OCI-M1 (cell line): ENCODE measurements around the gene CIB1.

Experiments
- DNase-seq: peaks from one replicate; lab custom pipeline; 2025; lab: John Stamatoyannopoulos, UW

CIB1 gene

DNA sequence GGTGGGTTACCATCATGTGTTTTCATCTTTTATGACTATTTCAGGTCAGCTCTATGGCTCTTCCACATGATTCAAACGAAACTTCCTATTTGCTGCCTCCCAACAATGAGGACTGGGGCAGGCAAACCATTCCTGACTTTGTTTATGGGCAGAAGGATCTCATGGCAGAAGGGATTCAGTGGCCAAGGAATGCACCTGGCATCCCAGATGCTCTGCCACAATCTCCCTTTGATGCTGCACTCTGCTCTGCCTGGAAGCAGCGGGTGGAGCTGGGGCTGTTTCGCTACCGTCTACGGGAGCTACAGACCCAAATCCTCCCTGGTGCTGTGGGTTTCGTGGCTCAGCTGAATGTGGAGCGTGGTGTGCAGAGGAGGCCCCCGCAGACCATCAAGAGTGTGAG, 7.1 kb upstream of the CIB1 start:
- DNase-seq: no peak

DNA sequence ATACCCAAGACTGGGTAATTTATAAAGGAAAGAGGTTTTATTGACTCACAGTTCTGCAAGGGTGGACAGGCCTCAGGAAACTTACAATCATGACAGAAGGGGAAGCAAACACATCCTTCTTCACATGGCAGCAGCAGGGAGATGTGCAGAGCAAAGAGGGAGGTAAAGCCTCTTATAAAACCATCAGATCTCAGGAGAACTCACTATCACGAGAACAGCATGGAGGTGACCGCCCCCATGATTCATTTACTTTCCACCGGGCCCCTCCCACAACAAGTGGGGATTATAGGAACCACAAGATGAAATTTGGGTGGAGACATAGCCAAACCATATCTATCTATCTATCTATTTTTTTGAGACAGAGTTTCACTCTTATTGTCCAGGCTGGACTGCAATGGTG, 5.6 kb upstream of the CIB1 start:
- peak; percentile 37 for DNase-seq

- DNase-seq: peak; percentile 66
Observed at GRCh38 chr15:90234096-90234988, 601 bp upstream of the CIB1 start, which contains the start of gene GDPGP1. Gene GDPGP1 (plus strand): TSS chr15:90234209. CDS start chr15:90240909, 6,700 bp downstream.

GRCh38 chr15:90232941-90233386, 777 bp downstream of the CIB1 start:
- DNase-seq: no peak

- no peak for DNase-seq
Observed at GRCh38 chr15:90232196-90232595, 1.5 kb downstream of the CIB1 start.

- DNase-seq: no peak
Observed at GRCh38 chr15:90231028-90232017, 2.4 kb downstream of the CIB1 start.

DNA sequence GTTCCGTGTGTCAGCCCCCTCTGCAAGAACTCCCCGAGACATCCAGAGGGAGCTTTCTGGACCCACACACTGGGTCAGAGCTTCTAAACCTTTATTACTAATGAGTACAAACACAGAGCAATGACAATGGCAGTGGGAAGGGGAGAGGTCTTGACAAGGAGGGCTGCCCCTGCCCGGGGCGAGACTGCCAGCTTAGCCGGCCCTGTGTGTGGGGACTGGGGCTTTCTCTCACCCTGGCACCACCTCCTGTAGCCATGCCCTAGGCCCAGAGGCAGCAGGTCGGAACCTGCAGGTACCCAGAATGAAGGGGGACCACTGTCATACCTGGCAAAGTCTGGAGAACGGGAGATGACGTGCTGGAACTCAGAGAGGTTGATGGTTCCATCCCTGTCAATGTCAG, 3.1 kb downstream of the CIB1 start:
- no peak for DNase-seq

DNA sequence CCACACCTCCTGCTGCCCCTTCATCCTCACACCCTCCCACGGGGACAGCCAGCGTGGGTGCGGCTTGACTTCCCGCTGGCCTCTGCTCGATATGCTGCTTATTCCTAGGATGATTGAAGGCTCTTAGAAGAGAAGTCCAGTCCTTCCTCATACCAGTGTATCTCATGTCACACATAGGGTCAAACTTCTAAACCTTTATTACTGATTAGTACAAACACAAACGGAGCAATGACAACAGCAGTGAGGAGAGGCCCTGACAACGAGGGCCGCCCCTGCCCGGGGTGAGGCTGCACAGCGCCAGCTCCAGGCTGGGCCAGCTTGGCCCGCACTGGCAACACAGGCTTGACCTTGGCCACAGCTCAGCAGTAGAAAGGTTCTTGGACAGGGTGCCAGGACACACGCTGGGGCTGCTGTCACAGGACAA, 3.7 kb downstream of the CIB1 start:
- no peak for DNase-seq

GRCh38 chr15:90228960-90229359, 4.8 kb downstream of the CIB1 start:
- DNase-seq: no peak

GRCh38 chr15:90227816-90228772, 5.6 kb downstream of the CIB1 start:
- no peak for DNase-seq

GRCh38 chr15:90227336-90227735, 6.4 kb downstream of the CIB1 start:
- DNase-seq: no peak

DNA sequence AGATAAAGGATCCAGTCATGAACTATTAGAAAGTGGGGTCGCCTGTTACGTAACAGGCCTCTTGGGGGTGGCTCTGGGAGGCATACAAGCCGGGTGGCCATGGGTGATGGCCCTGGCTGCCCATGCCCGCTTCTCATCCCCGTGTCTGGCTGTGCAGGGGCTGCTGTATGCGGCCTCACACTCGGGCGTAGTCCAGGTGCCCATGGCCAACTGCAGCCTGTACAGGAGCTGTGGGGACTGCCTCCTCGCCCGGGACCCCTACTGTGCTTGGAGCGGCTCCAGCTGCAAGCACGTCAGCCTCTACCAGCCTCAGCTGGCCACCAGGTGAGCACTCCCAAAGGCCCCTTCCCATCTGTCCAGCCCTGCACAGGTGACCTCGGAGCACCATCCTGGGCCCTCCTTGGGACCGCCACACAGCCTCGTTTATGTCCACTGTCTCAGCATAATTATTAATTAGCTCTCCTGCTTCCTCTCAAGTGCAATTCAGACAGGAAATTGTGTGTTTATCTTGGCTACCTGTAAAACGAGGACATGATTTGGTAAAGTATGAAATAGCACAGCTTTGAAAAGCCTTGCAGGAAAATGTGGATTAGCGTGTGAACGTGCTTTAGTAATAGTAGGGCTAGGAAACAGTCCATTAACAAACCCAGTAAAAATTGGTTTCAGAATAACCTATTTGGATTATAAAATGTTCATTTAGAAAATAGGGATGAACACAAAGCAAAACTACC, 8.1 kb downstream of the CIB1 start:
- no peak for DNase-seq

DNA sequence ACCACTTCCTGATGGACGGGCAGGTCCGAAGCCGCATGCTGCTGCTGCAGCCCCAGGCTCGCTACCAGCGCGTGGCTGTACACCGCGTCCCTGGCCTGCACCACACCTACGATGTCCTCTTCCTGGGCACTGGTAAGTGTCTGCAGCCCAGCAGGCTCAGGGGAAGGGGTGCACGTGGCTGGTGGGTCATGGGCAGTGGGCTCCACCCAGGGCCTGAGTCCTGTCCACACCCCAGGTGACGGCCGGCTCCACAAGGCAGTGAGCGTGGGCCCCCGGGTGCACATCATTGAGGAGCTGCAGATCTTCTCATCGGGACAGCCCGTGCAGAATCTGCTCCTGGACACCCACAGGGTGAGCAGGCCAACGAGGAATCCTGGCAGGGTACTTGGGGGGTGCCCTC, 8.7 kb downstream of the CIB1 start:
- no peak for DNase-seq

DNA sequence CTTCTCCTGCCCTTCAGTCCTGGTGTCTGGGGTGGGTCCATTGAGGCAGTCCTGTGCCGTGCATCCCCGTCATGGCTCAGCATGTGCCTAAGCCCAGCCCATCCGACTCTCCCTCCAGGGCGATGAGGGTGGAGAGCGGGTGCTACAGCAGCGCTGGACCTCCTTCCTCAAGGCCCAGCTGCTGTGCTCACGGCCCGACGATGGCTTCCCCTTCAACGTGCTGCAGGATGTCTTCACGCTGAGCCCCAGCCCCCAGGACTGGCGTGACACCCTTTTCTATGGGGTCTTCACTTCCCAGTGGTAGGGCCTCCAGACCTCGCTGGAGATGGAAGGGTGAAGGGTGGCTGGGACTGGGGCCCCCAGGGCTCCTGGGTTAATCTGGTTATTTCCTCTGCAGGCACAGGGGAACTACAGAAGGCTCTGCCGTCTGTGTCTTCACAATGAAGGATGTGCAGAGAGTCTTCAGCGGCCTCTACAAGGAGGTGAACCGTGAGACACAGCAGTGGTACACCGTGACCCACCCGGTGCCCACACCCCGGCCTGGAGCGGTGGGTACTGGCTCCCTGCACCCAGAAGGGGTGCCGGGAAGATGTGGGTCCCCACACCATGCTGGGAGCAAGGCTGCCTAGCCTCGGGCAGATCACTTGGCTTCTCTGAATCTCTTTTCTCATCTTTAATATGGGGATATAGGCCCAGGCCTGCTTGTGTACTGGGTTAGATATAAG, 10.1 kb downstream of the CIB1 start:
- no peak for DNase-seq

- no peak for DNase-seq
Observed at GRCh38 chr15:90222547-90222946, 11.2 kb downstream of the CIB1 start.

- peak; percentile 45 for DNase-seq
Observed at GRCh38 chr15:90221246-90221900, 12.4 kb downstream of the CIB1 start.

DNA sequence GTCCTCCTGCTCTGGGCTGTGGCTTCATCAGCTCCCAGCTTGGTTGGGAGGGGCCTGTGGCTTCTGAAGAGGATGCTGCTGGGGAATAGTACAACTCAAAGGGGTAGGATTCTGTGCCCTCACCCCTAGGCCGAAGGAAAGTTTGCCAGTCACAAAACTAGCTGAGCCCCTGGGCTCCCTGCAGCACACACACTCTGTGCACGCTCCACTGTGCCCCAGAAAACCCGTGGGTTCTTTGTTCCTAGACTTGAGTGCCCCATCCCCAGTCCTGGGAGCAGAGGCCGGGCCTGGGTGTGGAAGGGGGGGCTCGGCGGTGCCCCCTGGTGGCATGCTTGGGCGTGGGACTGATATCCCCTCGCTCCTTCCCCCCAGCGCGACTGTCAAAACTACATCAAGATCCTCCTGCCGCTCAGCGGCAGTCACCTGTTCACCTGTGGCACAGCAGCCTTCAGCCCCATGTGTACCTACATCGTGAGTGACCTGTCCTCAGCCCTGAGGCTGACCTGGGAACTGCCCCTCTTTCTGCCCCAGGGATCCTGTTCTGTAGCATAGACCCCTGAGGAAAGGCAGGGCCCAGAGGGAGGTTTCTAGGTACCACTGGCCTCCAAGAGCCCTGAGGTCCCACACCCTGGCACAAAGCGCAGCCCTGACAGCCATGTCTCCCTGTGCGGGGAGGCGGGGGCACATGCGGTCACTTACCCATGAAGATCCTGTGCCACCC, 14.2 kb downstream of the CIB1 start:
- DNase-seq: peak; percentile 58

GRCh38 chr15:90217671-90218394, 15.9 kb downstream of the CIB1 start:
- DNase-seq: no peak
